Endothelial cell (in vitro differentiated cells): Measurements from ENCODE around the gene LDB2. TPM values are rescaled to one million over a fixed set of nuclear protein-coding genes. Genes with fewer than 3 reads are reported as not detected.

Experiments
- DNase-seq: peaks from one replicate; pipeline ENCODE4 v3.0.0; 2021; ENCODE audit warnings: low spot score
- H3K27ac Mint-ChIP-seq: one replicate; pipeline ENCODE4 v1.8.0; 2021; ENCODE audit warnings: mixed read lengths, inconsistent platforms; ENCODE audit not compliant: unreplicated experiment
- H3K27me3 Mint-ChIP-seq: one replicate; pipeline ENCODE4 v1.8.0; 2021; ENCODE audit warnings: mild to moderate bottlenecking, moderate library complexity, mixed read lengths, inconsistent platforms; ENCODE audit not compliant: unreplicated experiment
- H3K36me3 Mint-ChIP-seq: one replicate; pipeline ENCODE4 v1.8.0; 2021; ENCODE audit warnings: mild to moderate bottlenecking, low read depth, mixed read lengths, inconsistent platforms; ENCODE audit not compliant: unreplicated experiment
- H3K4me1 Mint-ChIP-seq: one replicate; pipeline ENCODE4 v1.8.0; 2021; ENCODE audit warnings: mild to moderate bottlenecking, mixed read lengths, inconsistent platforms; ENCODE audit not compliant: unreplicated experiment
- H3K4me3 Mint-ChIP-seq: one replicate; pipeline ENCODE4 v1.8.0; 2021; ENCODE audit warnings: mild to moderate bottlenecking, mixed read lengths, inconsistent platforms; ENCODE audit not compliant: unreplicated experiment
- H3K9me3 Mint-ChIP-seq: one replicate; pipeline ENCODE4 v1.8.0; 2021; ENCODE audit warnings: mixed read lengths, inconsistent platforms; ENCODE audit not compliant: unreplicated experiment
- total RNA-seq: library from RNA; stranded (reverse); fragmentation: NEBNext Ultra II Directional; extraction: Animal tissue kit (Norgen Biotek cat#: 25700); gene quantifications from one replicate; pipeline ENCODE4 v1.2.1, GENCODE V29; 2021; ENCODE audit not compliant: unreplicated experiment
- TF ChIP-seq, protein P1 (sequence below): fragments of 200-600 bp; sonication (generic); IDR thresholded peaks from one replicate; pipeline ENCODE4 v1.5.0; 2021; ENCODE audit warnings: antibody characterized with exemption; ENCODE audit not compliant: unreplicated experiment

LDB2 gene
- total RNA-seq, 1 donor from 2014 or later: 268 TPM

DNA sequence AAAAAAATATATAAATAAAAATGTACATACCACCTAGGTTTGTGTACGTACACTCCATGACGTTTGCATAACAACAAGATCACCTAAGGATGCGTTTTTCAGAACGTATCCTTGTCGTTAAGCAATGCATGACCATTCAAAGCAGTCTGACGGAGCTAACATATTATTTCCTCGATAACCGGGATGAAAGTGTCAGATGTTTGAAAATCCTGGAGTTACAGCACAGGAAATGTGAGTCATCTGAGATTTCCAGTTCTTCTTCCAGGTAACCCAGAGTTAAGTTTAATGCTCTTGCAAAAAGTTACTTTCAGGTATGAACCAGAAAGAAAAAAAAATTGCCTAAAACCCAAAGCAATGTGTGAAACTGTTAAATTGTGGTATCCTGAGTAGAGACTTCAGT, 107.9 kb downstream of the LDB2 start:
- Mint-ChIP-seq H3K27ac (peak overlapping the region; percentile 46), H3K9me3 (no peaks in the 10 kb centered on the region), H3K4me1 (peaks cover 59% of the 10 kb centered on the region), H3K4me3 (no peak overlapping the region), H3K36me3 (peaks cover 28% of the 10 kb centered on the region), H3K27me3 (peaks cover 3% of the 10 kb centered on the region)
- DNase-seq: no peak
- TF ChIP-seq, protein P1, sequence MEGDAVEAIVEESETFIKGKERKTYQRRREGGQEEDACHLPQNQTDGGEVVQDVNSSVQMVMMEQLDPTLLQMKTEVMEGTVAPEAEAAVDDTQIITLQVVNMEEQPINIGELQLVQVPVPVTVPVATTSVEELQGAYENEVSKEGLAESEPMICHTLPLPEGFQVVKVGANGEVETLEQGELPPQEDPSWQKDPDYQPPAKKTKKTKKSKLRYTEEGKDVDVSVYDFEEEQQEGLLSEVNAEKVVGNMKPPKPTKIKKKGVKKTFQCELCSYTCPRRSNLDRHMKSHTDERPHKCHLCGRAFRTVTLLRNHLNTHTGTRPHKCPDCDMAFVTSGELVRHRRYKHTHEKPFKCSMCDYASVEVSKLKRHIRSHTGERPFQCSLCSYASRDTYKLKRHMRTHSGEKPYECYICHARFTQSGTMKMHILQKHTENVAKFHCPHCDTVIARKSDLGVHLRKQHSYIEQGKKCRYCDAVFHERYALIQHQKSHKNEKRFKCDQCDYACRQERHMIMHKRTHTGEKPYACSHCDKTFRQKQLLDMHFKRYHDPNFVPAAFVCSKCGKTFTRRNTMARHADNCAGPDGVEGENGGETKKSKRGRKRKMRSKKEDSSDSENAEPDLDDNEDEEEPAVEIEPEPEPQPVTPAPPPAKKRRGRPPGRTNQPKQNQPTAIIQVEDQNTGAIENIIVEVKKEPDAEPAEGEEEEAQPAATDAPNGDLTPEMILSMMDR: no peak

DNA sequence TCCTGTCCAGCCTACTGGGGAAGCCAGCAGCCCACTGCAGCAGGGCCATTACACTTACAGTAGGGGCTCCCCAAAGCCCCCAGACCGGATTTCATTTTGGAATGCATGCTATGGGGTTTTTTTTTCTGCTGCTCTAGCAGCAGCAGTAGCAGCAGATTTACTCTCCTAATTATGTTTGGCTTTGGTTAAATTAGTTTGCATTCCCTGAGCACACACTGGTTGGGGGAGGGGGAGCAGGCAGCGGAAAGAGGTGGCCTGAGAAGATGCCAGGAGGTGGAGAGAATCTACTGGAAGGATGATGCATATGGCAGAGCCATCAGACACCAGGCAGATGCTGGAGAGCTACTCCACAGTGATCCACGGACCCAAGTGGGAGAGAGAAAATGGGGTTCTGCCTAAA, 109.6 kb downstream of the LDB2 start:
- peaks cover 3% of the 10 kb centered on the region for H3K27me3 Mint-ChIP-seq
- no peak overlapping the region for H3K4me3 Mint-ChIP-seq
- peaks cover 23% of the 10 kb centered on the region for H3K36me3 Mint-ChIP-seq
- TF ChIP-seq, protein P1: no peak
- peak overlapping the region; percentile 4 for H3K27ac Mint-ChIP-seq
- H3K4me1 Mint-ChIP-seq: peaks cover 47% of the 10 kb centered on the region
- H3K9me3 Mint-ChIP-seq: no peaks in the 10 kb centered on the region
- DNase-seq: no peak

DNA sequence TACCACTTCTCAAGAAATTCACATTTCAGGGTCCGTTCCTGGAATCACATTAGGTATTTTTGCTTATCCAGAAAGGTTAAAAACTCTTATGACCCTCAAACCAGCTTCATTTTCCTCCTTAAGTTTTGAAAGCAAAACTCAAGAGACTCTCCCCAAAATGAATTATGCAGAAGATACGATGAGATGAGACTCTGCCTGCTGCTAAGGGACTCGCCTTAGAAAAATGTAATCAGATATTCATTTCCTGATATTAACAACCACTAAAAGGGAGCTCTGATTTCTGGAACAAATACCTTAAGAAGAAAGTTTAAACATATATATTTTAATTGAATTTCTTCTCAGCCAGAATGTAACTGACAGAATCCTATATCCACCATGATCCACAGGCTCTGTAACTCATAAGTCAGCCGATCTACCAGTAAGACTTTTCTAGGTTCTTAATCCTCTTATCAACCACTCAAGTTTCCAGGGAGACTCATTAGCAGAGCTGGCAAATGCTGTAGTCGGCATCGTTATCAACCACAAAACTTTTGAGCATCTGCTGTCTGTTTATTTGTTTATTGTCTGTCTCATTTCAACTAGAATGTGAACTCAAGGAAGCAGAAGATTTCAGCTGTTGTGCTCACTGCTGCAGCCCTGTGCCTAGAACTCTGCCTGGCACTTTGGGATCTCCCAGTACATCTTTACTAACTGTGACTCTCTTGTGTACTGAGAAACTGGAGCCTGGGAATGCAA, 112.5 kb downstream of the LDB2 start:
- Mint-ChIP-seq H3K27me3 (peaks cover 3% of the 10 kb centered on the region), H3K9me3 (no peaks in the 10 kb centered on the region), H3K27ac (no peak overlapping the region), H3K4me3 (no peak overlapping the region), H3K4me1 (peaks cover 24% of the 10 kb centered on the region), H3K36me3 (peaks cover 30% of the 10 kb centered on the region)
- TF ChIP-seq, protein P1: no peak
- DNase-seq: no peak

DNA sequence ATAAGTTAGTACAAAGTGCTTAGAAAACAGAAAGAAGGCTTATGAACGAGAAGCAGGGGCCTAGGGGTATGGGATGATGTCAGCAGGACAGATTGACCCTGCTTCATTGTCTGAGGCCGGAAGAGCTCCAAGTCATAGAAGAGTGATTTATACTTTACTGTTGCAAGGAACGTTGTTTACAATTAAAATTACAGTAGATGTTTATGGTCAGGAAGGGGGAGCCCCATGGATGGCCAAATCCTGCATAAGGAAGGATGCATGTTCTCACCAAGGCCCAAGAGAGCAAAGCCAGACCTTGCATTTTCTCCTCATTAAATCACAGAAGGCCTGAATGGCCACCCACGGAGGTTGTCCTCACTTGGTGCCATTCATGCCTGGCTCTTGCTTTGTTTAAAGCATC, 115.3 kb downstream of the LDB2 start:
- H3K4me3 Mint-ChIP-seq: no peak overlapping the region
- no peak overlapping the region for H3K27ac Mint-ChIP-seq
- no peaks in the 10 kb centered on the region for H3K9me3 Mint-ChIP-seq
- peaks cover 26% of the 10 kb centered on the region for H3K36me3 Mint-ChIP-seq
- no peak for DNase-seq
- TF ChIP-seq, protein P1: no peak
- peaks cover 7% of the 10 kb centered on the region for H3K4me1 Mint-ChIP-seq
- H3K27me3 Mint-ChIP-seq: no peaks in the 10 kb centered on the region

DNA sequence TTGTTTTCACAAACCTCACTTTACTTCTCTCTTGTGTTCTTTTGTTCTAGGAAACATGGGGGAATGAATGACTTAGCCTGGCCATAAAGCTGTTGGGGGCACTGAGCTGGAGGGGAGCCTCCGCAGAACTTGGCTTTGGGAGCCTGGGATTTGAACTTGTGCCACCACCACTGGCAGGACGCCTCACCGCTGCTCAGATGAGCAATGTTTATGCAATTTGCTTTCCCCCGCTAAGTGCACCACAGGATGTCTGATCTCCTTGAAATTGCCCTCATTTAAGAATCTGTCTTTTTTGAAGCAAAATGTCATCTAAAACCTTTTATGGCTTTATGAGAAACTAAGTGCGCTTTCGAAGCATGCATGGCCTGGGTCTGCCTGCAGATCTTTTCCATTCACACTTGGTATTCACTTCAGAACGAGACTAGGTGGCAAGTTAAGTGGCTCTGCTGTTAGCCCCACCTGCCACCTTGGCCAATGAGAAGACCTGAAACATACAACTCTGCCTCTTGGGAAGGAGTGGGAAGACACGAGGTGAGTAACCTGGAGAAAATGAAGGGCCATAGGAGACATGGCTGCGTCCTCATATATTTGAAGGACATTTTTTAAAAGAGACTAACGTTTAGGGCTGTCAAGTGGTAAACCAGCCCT, 119.3 kb downstream of the LDB2 start:
- Mint-ChIP-seq H3K4me1 (peaks cover 5% of the 10 kb centered on the region), H3K4me3 (no peak overlapping the region), H3K9me3 (no peaks in the 10 kb centered on the region), H3K27ac (no peak overlapping the region), H3K36me3 (peaks cover 35% of the 10 kb centered on the region), H3K27me3 (no peaks in the 10 kb centered on the region)
- TF ChIP-seq, protein P1: no peak
- DNase-seq: no peak
